Progenitor cell of endocrine pancreas (in vitro differentiated cells): ENCODE data around the gene PLCB4. TPM values are rescaled to one million over a fixed set of nuclear protein-coding genes. Genes with fewer than 3 reads are reported as not detected.

Experiments used
- DNase-seq: peaks from one replicate; pipeline ENCODE4 v3.0.0; 2021; ENCODE audit warnings: low spot score; ENCODE audit not compliant: unreplicated experiment
- H3K27ac Mint-ChIP-seq: 2 replicates; pipeline ENCODE4 v1.8.0; 2021; ENCODE audit warnings: mild to moderate bottlenecking, moderate library complexity, mixed read lengths
- H3K27me3 Mint-ChIP-seq: 2 replicates; pipeline ENCODE4 v1.8.0; 2021; ENCODE audit warnings: mixed read lengths
- H3K36me3 Mint-ChIP-seq: 2 replicates; pipeline ENCODE4 v1.8.0; 2022; ENCODE audit warnings: mixed read lengths; ENCODE audit not compliant: insufficient read depth
- H3K4me1 Mint-ChIP-seq: 2 replicates; pipeline ENCODE4 v1.8.0; 2021; ENCODE audit warnings: low read depth, mixed read lengths
- H3K4me3 Mint-ChIP-seq: 2 replicates; pipeline ENCODE4 v1.8.0; 2021; ENCODE audit warnings: low read depth, mild to moderate bottlenecking, moderate library complexity, mixed read lengths
- H3K9me3 Mint-ChIP-seq: 2 replicates; pipeline ENCODE4 v1.8.0; 2021; ENCODE audit warnings: low read depth, mixed read lengths
- CTCF ChIP-seq: fragments of 200-600 bp; sonication (generic); IDR thresholded peaks from one replicate; pipeline ENCODE4 v1.5.0; 2021; ENCODE audit warnings: antibody characterized with exemption, mild to moderate bottlenecking; ENCODE audit not compliant: unreplicated experiment
- total RNA-seq: library from RNA; stranded (reverse); gene quantifications from 2 replicates; pipeline ENCODE4 v1.2.1, GENCODE V29; 2021

PLCB4 gene
- total RNA-seq, 1 donor from 2014 or later: 17.2 TPM

- no peaks in the 10 kb centered on the region for H3K9me3 Mint-ChIP-seq
- no peaks in the 10 kb centered on the region for H3K27me3 Mint-ChIP-seq
- H3K4me1 Mint-ChIP-seq: no peaks in the 10 kb centered on the region
- H3K4me3 Mint-ChIP-seq: no peak overlapping the region
- H3K27ac Mint-ChIP-seq: no peak overlapping the region
- peaks cover 1% of the 10 kb centered on the region for H3K36me3 Mint-ChIP-seq
- TF ChIP-seq CTCF: no peak
- no peak for DNase-seq
Measured at GRCh38 chr20:9416421-9416820, 347.5 kb downstream of the PLCB4 start.

- no peaks in the 10 kb centered on the region for H3K27me3 Mint-ChIP-seq
- H3K4me3 Mint-ChIP-seq: no peak overlapping the region
- H3K36me3 Mint-ChIP-seq: peaks cover 7% of the 10 kb centered on the region
- H3K27ac Mint-ChIP-seq: no peak overlapping the region
- H3K4me1 Mint-ChIP-seq: no peaks in the 10 kb centered on the region
- TF ChIP-seq CTCF: no peak
- no peak for DNase-seq
- H3K9me3 Mint-ChIP-seq: no peaks in the 10 kb centered on the region
Measured at GRCh38 chr20:9417665-9418064, 348.8 kb downstream of the PLCB4 start.

GRCh38 chr20:9422321-9423057 is 353.6 kb downstream of the PLCB4 start:
- DNase-seq: no peak
- no peak overlapping the region for H3K4me3 Mint-ChIP-seq
- no peaks in the 10 kb centered on the region for H3K9me3 Mint-ChIP-seq
- no peaks in the 10 kb centered on the region for H3K27me3 Mint-ChIP-seq
- H3K4me1 Mint-ChIP-seq: no peaks in the 10 kb centered on the region
- no peak for TF ChIP-seq CTCF
- peaks cover 8% of the 10 kb centered on the region for H3K36me3 Mint-ChIP-seq
- H3K27ac Mint-ChIP-seq: no peak overlapping the region

GRCh38 chr20:9424551-9424950 is 355.7 kb downstream of the PLCB4 start:
- no peaks in the 10 kb centered on the region for H3K4me1 Mint-ChIP-seq
- no peak overlapping the region for H3K27ac Mint-ChIP-seq
- TF ChIP-seq CTCF: no peak
- H3K9me3 Mint-ChIP-seq: no peaks in the 10 kb centered on the region
- no peaks in the 10 kb centered on the region for H3K27me3 Mint-ChIP-seq
- H3K4me3 Mint-ChIP-seq: no peak overlapping the region
- no peak for DNase-seq
- H3K36me3 Mint-ChIP-seq: peaks cover 8% of the 10 kb centered on the region

GRCh38 chr20:9427430-9428291 is 358.8 kb downstream of the PLCB4 start:
- DNase-seq: no peak
- H3K9me3 Mint-ChIP-seq: no peaks in the 10 kb centered on the region
- TF ChIP-seq CTCF: no peak
- peaks cover 1% of the 10 kb centered on the region for H3K36me3 Mint-ChIP-seq
- H3K4me3 Mint-ChIP-seq: no peak overlapping the region
- no peaks in the 10 kb centered on the region for H3K4me1 Mint-ChIP-seq
- no peak overlapping the region for H3K27ac Mint-ChIP-seq
- H3K27me3 Mint-ChIP-seq: no peaks in the 10 kb centered on the region
